Neural crest cell (in vitro differentiated cells): ENCODE results near the gene PIGM. TPM values are rescaled to one million over a fixed set of nuclear protein-coding genes. Genes with fewer than 3 reads are reported as not detected.

Source experiments
- DNase-seq: peaks from one replicate; pipeline ENCODE4 v3.0.0; 2021; ENCODE audit warnings: low read depth, mixed read lengths, low spot score
- H3K27ac Mint-ChIP-seq: one replicate; pipeline ENCODE4 v1.8.0; 2021; ENCODE audit warnings: mild to moderate bottlenecking, mixed read lengths; ENCODE audit not compliant: unreplicated experiment
- H3K27me3 Mint-ChIP-seq: 2 replicates; pipeline ENCODE4 v1.8.0; 2021; ENCODE audit warnings: low read depth, mild to moderate bottlenecking, mixed read lengths
- H3K36me3 Mint-ChIP-seq: 2 replicates; pipeline ENCODE4 v1.8.0; 2021; ENCODE audit warnings: low read depth, mild to moderate bottlenecking, mixed read lengths
- H3K4me1 Mint-ChIP-seq: 2 replicates; pipeline ENCODE4 v1.8.0; 2021; ENCODE audit warnings: mixed read lengths
- H3K4me3 Mint-ChIP-seq: one replicate; pipeline ENCODE4 v1.8.0; 2021; ENCODE audit warnings: mild to moderate bottlenecking, mixed read lengths
- H3K9me3 Mint-ChIP-seq: 2 replicates; pipeline ENCODE4 v1.8.0; 2021; ENCODE audit warnings: mixed read lengths
- CTCF ChIP-seq: fragments of 200-600 bp; sonication (generic); conservative IDR thresholded peaks from 2 replicates; pipeline ENCODE4 v1.5.0; 2021; ENCODE audit warnings: antibody characterized with exemption, mild to moderate bottlenecking
- total RNA-seq: library from RNA; stranded (reverse); gene quantifications from 2 replicates; pipeline ENCODE4 v1.2.1, GENCODE V29; 2021

Gene PIGM
- total RNA-seq, 1 donor from 2014 or later = 9.9 TPM

GRCh38 chr1:160077486-160077885 lies 45.7 kb upstream of the PIGM start:
- Mint-ChIP-seq H3K9me3 (no peaks in the 10 kb centered on the region), H3K27me3 (peaks cover 86% of the 10 kb centered on the region), H3K4me3 (no peak overlapping the region), H3K36me3 (no peaks in the 10 kb centered on the region), H3K4me1 (peaks cover 6% of the 10 kb centered on the region), H3K27ac (no peak overlapping the region)
- no peak for DNase-seq
- TF ChIP-seq CTCF = no peak

- Mint-ChIP-seq H3K36me3 (no peaks in the 10 kb centered on the region), H3K9me3 (no peaks in the 10 kb centered on the region), H3K27me3 (peaks cover 84% of the 10 kb centered on the region), H3K4me3 (no peak overlapping the region), H3K27ac (no peak overlapping the region), H3K4me1 (peaks cover 5% of the 10 kb centered on the region)
- no peak for DNase-seq
- no peak for TF ChIP-seq CTCF
Observed at GRCh38 chr1:160076295-160076694, 44.5 kb upstream of the PIGM start.

GRCh38 chr1:160075836-160076235 lies 44.0 kb upstream of the PIGM start:
- Mint-ChIP-seq H3K4me1 (no peaks in the 10 kb centered on the region), H3K4me3 (no peak overlapping the region), H3K27me3 (peaks cover 82% of the 10 kb centered on the region), H3K36me3 (no peaks in the 10 kb centered on the region), H3K9me3 (no peaks in the 10 kb centered on the region), H3K27ac (no peak overlapping the region)
- no peak for TF ChIP-seq CTCF
- DNase-seq = no peak

- no peak for TF ChIP-seq CTCF
- H3K27me3 Mint-ChIP-seq = peaks cover 80% of the 10 kb centered on the region
- no peak overlapping the region for H3K27ac Mint-ChIP-seq
Observed at GRCh38 chr1:160074865-160075264, 43.1 kb upstream of the PIGM start.

GRCh38 chr1:160071289-160071688 lies 39.5 kb upstream of the PIGM start:
- H3K36me3 Mint-ChIP-seq = no peaks in the 10 kb centered on the region
- no peak for TF ChIP-seq CTCF
- peaks cover 76% of the 10 kb centered on the region for H3K27me3 Mint-ChIP-seq
- H3K9me3 Mint-ChIP-seq = no peaks in the 10 kb centered on the region
- peaks cover 24% of the 10 kb centered on the region for H3K4me1 Mint-ChIP-seq
- no peak for DNase-seq
- H3K27ac Mint-ChIP-seq = no peak overlapping the region
- H3K4me3 Mint-ChIP-seq = no peak overlapping the region

More at GRCh38 chr1:160074865-160075264, 43.1 kb upstream of the PIGM start:
- Mint-ChIP-seq H3K4me1 (peaks cover 8% of the 10 kb centered on the region), H3K9me3 (no peaks in the 10 kb centered on the region), H3K36me3 (no peaks in the 10 kb centered on the region), H3K4me3 (no peak overlapping the region)
- no peak for DNase-seq
